Fibroblast of pulmonary artery (primary cell): Measurements from ENCODE around the gene POU2F1.

Experiments used
- DNase-seq: peaks from one replicate; pipeline ENCODE4 v3.0.0-alpha.2; 2010; ENCODE audit warnings: low read depth
- H3K4me3 ChIP-seq: replicated peaks from 2 replicates; pipeline ENCODE4 v1.5.1; 2011; ENCODE audit warnings: low read depth, mild to moderate bottlenecking, control low read depth, low read length, moderate library complexity
- CTCF ChIP-seq: IDR thresholded peaks from 2 replicates; pipeline ENCODE4 v1.5.1; 2011; ENCODE audit warnings: mild to moderate bottlenecking, control low read depth, low read length, inconsistent platforms; ENCODE audit errors: missing control alignments

Gene POU2F1

GRCh38 chr1:167434306-167434705, 213.6 kb downstream of the POU2F1 start:
- no peak for TF ChIP-seq CTCF
- no peak overlapping the region for H3K4me3 ChIP-seq
- no peak for DNase-seq

- H3K4me3 ChIP-seq = no peak overlapping the region
- DNase-seq = no peak
- no peak for TF ChIP-seq CTCF
Observed at GRCh38 chr1:167435484-167435883, 214.8 kb downstream of the POU2F1 start.

GRCh38 chr1:167438171-167439138, 217.8 kb downstream of the POU2F1 start:
- no peak for DNase-seq
- no peak for TF ChIP-seq CTCF
- H3K4me3 ChIP-seq = no peak overlapping the region

- peak; percentile 28 for TF ChIP-seq CTCF
- H3K4me3 ChIP-seq = peak overlapping the region; percentile 49
- peak; percentile 48 for DNase-seq
Observed at GRCh38 chr1:167439301-167439988, 218.8 kb downstream of the POU2F1 start.

- no peak for TF ChIP-seq CTCF
- no peak overlapping the region for H3K4me3 ChIP-seq
- no peak for DNase-seq
Observed at GRCh38 chr1:167440345-167440744, 219.7 kb downstream of the POU2F1 start.

- no peak for TF ChIP-seq CTCF
- DNase-seq = no peak
- no peak overlapping the region for H3K4me3 ChIP-seq
Observed at GRCh38 chr1:167440776-167441175, 220.1 kb downstream of the POU2F1 start.
